Hepatocyte (in vitro differentiated cells): ENCODE data around the gene MOB3B.

Experiments used
- EZH2 ChIP-seq: fragments of 200-600 bp; sonication (generic); IDR thresholded peaks from 2 replicates; pipeline ENCODE4 v1.6.1; 2016; ENCODE audit warnings: antibody characterized with exemption, mild to moderate bottlenecking, borderline replicate concordance
- TF ChIP-seq, protein P1 (sequence below): fragments of 200-600 bp; sonication (generic); IDR thresholded peaks from 2 replicates; pipeline ENCODE4 v1.5.1; 2016; ENCODE audit warnings: antibody characterized with exemption, mild to moderate bottlenecking; ENCODE audit not compliant: poor library complexity

DNA sequence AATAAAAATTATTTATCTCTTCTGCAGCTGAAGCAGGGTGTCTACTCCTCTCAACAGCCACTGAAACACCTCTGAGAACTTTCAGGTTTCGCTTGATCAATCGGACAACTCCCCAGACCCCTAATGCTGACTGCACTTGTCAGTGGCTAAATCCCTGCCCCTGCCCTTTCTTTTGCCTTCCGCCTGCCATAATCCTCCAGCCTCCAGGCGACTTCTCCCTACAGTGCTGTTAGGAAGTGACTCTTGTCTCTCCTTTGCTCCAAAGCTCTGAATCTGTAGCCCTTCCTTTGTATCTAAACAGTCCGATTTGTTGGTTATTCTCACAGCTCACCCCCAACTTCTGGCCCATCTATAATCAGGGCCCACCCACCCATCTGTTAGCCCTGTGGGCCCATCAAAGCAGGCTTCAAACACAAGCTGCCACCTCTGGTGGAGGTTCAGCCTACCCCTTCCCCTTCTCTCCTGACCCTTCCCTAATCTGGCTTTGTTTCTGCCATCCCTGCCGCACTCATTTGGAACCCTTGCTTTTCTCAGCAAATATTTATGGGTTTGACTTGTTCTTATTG, 59.2 kb downstream of the MOB3B start:
- TF ChIP-seq, protein P1, sequence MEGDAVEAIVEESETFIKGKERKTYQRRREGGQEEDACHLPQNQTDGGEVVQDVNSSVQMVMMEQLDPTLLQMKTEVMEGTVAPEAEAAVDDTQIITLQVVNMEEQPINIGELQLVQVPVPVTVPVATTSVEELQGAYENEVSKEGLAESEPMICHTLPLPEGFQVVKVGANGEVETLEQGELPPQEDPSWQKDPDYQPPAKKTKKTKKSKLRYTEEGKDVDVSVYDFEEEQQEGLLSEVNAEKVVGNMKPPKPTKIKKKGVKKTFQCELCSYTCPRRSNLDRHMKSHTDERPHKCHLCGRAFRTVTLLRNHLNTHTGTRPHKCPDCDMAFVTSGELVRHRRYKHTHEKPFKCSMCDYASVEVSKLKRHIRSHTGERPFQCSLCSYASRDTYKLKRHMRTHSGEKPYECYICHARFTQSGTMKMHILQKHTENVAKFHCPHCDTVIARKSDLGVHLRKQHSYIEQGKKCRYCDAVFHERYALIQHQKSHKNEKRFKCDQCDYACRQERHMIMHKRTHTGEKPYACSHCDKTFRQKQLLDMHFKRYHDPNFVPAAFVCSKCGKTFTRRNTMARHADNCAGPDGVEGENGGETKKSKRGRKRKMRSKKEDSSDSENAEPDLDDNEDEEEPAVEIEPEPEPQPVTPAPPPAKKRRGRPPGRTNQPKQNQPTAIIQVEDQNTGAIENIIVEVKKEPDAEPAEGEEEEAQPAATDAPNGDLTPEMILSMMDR: no peak
- no peak for TF ChIP-seq EZH2
